ENCODE measurements around the gene RUNX1.
A peak's percentile ranks its signal among the peaks of the same experiment; 100 is the strongest.

RUNX1 gene

GRCh38 chr21:34871026-34871908 lies 177.8 kb downstream of the RUNX1 start:
- DNase-seq: no peak

GRCh38 chr21:34870246-34870645 lies 178.9 kb downstream of the RUNX1 start:
- DNase-seq: no peak

- no peak for DNase-seq
Measured at GRCh38 chr21:34869545-34869944, 179.6 kb downstream of the RUNX1 start.

GRCh38 chr21:34867785-34868184 lies 181.3 kb downstream of the RUNX1 start:
- DNase-seq: no peak

GRCh38 chr21:34865400-34866241 lies 183.5 kb downstream of the RUNX1 start:
- peak; percentile 89 for DNase-seq

- DNase-seq: no peak
Measured at GRCh38 chr21:34864370-34865149, 184.5 kb downstream of the RUNX1 start.

- no peak for DNase-seq
Measured at GRCh38 chr21:34862951-34863350, 186.2 kb downstream of the RUNX1 start.

GRCh38 chr21:34861258-34861657 lies 187.8 kb downstream of the RUNX1 start:
- no peak for DNase-seq

- DNase-seq: no peak
Measured at GRCh38 chr21:34859976-34860653, 189.0 kb downstream of the RUNX1 start.

GRCh38 chr21:34858559-34858958 lies 190.5 kb downstream of the RUNX1 start:
- no peak for DNase-seq

GRCh38 chr21:34857874-34858273 lies 191.2 kb downstream of the RUNX1 start:
- DNase-seq: no peak

- DNase-seq: no peak
Measured at GRCh38 chr21:34857122-34857713, 191.9 kb downstream of the RUNX1 start.

- no peak for DNase-seq
Measured at GRCh38 chr21:34852448-34852847, 196.7 kb downstream of the RUNX1 start.

GRCh38 chr21:34850166-34850690 lies 198.9 kb downstream of the RUNX1 start:
- no peak for DNase-seq

- no peak for DNase-seq
Measured at GRCh38 chr21:34846601-34847112, 202.4 kb downstream of the RUNX1 start.

GRCh38 chr21:34845521-34846451 lies 203.3 kb downstream of the RUNX1 start:
- DNase-seq: peak; percentile 9

GRCh38 chr21:34844924-34845238 lies 204.2 kb downstream of the RUNX1 start:
- no peak for DNase-seq

GRCh38 chr21:34844013-34844923 lies 204.8 kb downstream of the RUNX1 start:
- no peak for DNase-seq

GRCh38 chr21:34843562-34843961 lies 205.5 kb downstream of the RUNX1 start:
- no peak for DNase-seq

Data from SIG-M5 (cell line).